Glutamatergic neuron (in vitro differentiated cells): ENCODE results near the gene MTF1. TPM values are rescaled to one million over a fixed set of nuclear protein-coding genes. Genes with fewer than 3 reads are reported as not detected.

Experiments used
- DNase-seq: peaks from one replicate; pipeline ENCODE4 v3.0.0; 2022
- H3K27ac Mint-ChIP-seq: one replicate; pipeline ENCODE4 v1.8.0; 2020; ENCODE audit warnings: mild to moderate bottlenecking, mixed read lengths, inconsistent platforms; ENCODE audit not compliant: unreplicated experiment
- H3K27me3 Mint-ChIP-seq: one replicate; pipeline ENCODE4 v1.8.0; 2020; ENCODE audit warnings: mild to moderate bottlenecking, moderate library complexity, mixed read lengths, inconsistent platforms; ENCODE audit not compliant: unreplicated experiment
- H3K36me3 Mint-ChIP-seq: one replicate; pipeline ENCODE4 v1.8.0; 2020; ENCODE audit warnings: mild to moderate bottlenecking, mixed read lengths, inconsistent platforms; ENCODE audit not compliant: unreplicated experiment
- H3K4me1 Mint-ChIP-seq: one replicate; pipeline ENCODE4 v1.8.0; 2020; ENCODE audit warnings: mild to moderate bottlenecking, low read depth, mixed read lengths, inconsistent platforms; ENCODE audit not compliant: unreplicated experiment
- H3K4me3 Mint-ChIP-seq: one replicate; pipeline ENCODE4 v1.8.0; 2020; ENCODE audit warnings: mild to moderate bottlenecking, mixed read lengths, inconsistent platforms; ENCODE audit not compliant: unreplicated experiment
- H3K9me3 Mint-ChIP-seq: one replicate; pipeline ENCODE4 v1.8.0; 2020; ENCODE audit warnings: mild to moderate bottlenecking, moderate library complexity, mixed read lengths, inconsistent platforms; ENCODE audit not compliant: unreplicated experiment
- total RNA-seq: library from RNA; stranded (reverse); fragmentation: NEBNext Ultra II Directional; extraction: Animal tissue kit (Norgen Biotek cat#: 25700); gene quantifications from one replicate; pipeline ENCODE4 v1.2.1, GENCODE V29; 2021; ENCODE audit not compliant: unreplicated experiment
- TF ChIP-seq, protein P1 (sequence below): fragments of 200-600 bp; sonication (generic); IDR thresholded peaks from one replicate; pipeline ENCODE4 v1.5.0; 2021; ENCODE audit not compliant: partially characterized antibody, unreplicated experiment

The MTF1 gene
- total RNA-seq, 1 donor from 2014 or later, result 15.5 TPM

DNA sequence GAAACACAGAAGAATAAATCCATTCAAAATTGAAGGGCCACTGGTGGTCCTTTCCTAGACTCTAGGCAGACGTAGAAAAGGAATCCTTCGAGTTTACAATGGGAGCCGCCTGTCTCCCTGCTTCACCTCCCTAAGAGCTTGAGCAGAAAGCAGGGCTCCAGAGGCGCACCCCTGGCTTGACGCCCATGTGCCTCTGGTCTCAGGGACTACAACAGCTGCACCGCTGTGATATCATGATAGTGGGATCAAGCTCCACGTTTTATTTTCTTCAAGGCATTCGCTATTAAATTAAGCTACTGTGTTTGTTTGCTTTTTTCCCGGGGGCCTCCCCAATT lies 52.2 kb downstream of the MTF1 start:
- Mint-ChIP-seq H3K27ac (peak overlapping the region; percentile 59), H3K4me3 (peak overlapping the region; percentile 87), H3K9me3 (peaks cover 3% of the 10 kb centered on the region), H3K36me3 (no peaks in the 10 kb centered on the region), H3K27me3 (no peaks in the 10 kb centered on the region), H3K4me1 (peaks cover 7% of the 10 kb centered on the region)
- DNase-seq, result no peak
- TF ChIP-seq, protein P1, sequence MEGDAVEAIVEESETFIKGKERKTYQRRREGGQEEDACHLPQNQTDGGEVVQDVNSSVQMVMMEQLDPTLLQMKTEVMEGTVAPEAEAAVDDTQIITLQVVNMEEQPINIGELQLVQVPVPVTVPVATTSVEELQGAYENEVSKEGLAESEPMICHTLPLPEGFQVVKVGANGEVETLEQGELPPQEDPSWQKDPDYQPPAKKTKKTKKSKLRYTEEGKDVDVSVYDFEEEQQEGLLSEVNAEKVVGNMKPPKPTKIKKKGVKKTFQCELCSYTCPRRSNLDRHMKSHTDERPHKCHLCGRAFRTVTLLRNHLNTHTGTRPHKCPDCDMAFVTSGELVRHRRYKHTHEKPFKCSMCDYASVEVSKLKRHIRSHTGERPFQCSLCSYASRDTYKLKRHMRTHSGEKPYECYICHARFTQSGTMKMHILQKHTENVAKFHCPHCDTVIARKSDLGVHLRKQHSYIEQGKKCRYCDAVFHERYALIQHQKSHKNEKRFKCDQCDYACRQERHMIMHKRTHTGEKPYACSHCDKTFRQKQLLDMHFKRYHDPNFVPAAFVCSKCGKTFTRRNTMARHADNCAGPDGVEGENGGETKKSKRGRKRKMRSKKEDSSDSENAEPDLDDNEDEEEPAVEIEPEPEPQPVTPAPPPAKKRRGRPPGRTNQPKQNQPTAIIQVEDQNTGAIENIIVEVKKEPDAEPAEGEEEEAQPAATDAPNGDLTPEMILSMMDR, result no peak

DNA sequence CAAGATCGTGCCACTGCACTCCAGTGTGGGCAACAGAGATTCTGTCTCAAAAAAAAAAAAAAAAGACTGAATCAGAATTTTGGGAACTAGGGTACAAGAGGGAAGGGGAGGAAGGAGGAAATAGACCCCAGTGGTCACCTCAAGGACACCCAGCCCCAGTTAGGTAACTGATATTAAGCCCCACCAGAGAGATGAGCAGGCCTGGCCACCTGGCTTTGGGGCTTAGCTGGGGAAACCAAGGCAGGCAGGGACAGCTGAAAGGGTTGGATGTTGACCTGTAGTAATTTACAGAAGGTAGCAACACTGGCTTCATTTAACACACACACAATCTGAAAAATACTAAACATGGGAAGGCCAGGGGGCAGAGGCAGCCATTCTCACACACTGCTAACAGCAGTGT lies 57.0 kb downstream of the MTF1 start:
- Mint-ChIP-seq H3K27me3 (no peaks in the 10 kb centered on the region), H3K9me3 (peaks cover 2% of the 10 kb centered on the region), H3K4me1 (no peaks in the 10 kb centered on the region), H3K27ac (no peak overlapping the region), H3K4me3 (no peak overlapping the region), H3K36me3 (peaks cover 4% of the 10 kb centered on the region)
- TF ChIP-seq, protein P1, result no peak
- no peak for DNase-seq

DNA sequence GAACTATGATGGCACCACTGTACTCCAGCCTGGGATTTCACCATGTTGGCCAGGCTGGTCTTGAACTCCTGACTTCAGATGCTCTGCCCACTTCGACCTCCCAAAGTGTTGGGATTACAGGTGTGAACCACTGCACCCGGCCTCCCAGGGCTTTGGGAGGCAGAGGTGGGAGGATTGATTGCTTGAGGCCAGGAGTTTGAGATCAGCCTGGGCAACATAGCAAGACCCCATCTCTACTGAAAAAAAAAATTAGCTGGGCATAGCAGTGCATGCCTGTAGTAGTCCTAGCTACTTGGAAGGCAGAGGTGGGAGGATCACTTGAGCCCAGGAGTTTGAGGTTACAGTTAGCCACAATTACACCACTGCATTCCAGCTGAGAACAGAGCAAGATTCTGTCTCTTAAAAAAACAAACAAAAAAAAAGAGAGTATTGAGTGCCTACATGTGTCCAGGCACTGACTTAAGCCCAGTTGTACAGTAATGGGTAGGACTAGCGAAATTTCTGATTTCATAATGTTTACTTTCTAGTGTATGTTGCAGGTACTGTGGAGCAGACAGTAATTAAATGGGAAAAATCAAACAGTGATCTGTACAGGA lies 61.5 kb downstream of the MTF1 start:
- Mint-ChIP-seq H3K4me1 (no peaks in the 10 kb centered on the region), H3K27me3 (no peaks in the 10 kb centered on the region), H3K4me3 (no peak overlapping the region), H3K36me3 (peaks cover 4% of the 10 kb centered on the region), H3K9me3 (peaks cover 3% of the 10 kb centered on the region), H3K27ac (no peak overlapping the region)
- DNase-seq, result no peak
- TF ChIP-seq, protein P1, result no peak

DNA sequence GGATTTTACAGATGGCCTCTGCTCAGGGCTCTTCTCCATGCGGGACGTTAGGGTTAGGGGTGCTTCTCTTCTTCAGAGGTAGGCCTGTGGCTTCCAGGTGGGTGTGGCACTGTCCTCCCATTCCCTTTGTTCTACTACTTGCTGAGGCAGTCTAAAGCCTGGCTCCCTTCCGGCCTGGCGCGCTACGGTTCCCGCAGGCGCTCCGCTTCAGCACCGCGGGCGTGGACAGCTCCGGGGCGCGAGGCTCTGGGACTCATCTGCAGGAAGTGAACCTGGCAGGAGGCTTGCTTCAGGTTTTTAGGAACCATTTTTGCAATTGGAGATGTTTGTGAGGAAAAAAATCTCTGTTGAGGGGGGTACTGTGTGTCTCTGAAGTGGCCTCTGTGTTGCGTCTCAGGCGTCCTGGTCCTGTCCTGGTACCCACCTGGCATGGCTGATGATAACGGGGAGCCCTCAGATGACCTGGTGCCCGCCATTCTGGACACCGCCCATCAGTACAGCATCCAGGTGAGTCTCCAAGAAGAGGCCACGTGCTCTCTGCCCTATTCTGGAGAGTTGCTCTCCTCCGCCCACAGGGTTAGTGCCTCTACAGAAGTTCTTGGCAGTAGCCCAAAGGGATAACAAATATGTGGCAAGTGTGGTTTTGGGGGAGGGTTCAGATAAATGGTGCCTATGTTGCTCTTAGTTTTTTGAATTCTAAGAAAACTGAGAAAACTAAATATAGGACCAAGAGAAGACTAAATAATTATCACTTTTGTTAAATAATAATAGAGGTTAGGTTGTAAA lies 63.9 kb downstream of the MTF1 start:
- Mint-ChIP-seq H3K36me3 (peaks cover 4% of the 10 kb centered on the region), H3K27me3 (peaks cover 9% of the 10 kb centered on the region), H3K4me1 (no peaks in the 10 kb centered on the region), H3K9me3 (peaks cover 3% of the 10 kb centered on the region), H3K4me3 (peak overlapping the region; percentile 97), H3K27ac (peak overlapping the region; percentile 94)
- TF ChIP-seq, protein P1, result no peak
- DNase-seq, result peak; percentile 52
